T-helper 2 cell treated with Interferon-gamma antibody and Interleukin-4, amounts not matched to agents 100 ng/mL and 5 ng/mL, for 36 hours (primary cell): ENCODE data around the gene SPATA22. TPM values are rescaled to one million over a fixed set of nuclear protein-coding genes. Genes with fewer than 3 reads are reported as not detected.

Experiments used
- total RNA-seq: library from RNA; stranded (reverse); gene quantifications from 2 replicates; pipeline ENCODE4 v1.2.3, GENCODE V29; 2022

SPATA22 gene
- total RNA-seq, 1 donor from 2014 or later = not detected

Other genes starting within 250 kb of the SPATA22 start
- 0.11 TPM in 1 of 2 replicates, not detected in the other for gene OR3A1, start 173.5 kb downstream of the SPATA22 start, total RNA-seq
- gene OR3A2, start 85.5 kb downstream of the SPATA22 start, total RNA-seq = 0.39 and 1.2 TPM in 2 replicates
- not detected in 2 replicates for gene OR1E1, start 73.4 kb downstream of the SPATA22 start, total RNA-seq
- not detected in 2 replicates for gene OR3A3, start 60.4 kb downstream of the SPATA22 start, total RNA-seq
- gene OR1E2, start 38.0 kb downstream of the SPATA22 start, total RNA-seq = not detected in 2 replicates
- not detected in 2 replicates for gene ASPA, start 4.2 kb upstream of the SPATA22 start, total RNA-seq
- gene TRPV3, start 86.0 kb upstream of the SPATA22 start, total RNA-seq = 0.27 and 0.41 TPM in 2 replicates
- 5.8 and 6.3 TPM in 2 replicates for gene TRPV1, start 137.6 kb upstream of the SPATA22 start, total RNA-seq
- gene SHPK, start 164.4 kb upstream of the SPATA22 start, total RNA-seq = 12.6 and 13.3 TPM in 2 replicates
- 24.4 and 26.9 TPM in 2 replicates for gene CTNS, start 164.9 kb upstream of the SPATA22 start, total RNA-seq
- 29.4 and 30.3 TPM in 2 replicates for gene TAX1BP3, start 196.8 kb upstream of the SPATA22 start, total RNA-seq
- 44.3 and 45.3 TPM in 2 replicates for gene EMC6, start 197.0 kb upstream of the SPATA22 start, total RNA-seq
- 71.5 and 73.1 TPM in 2 replicates for gene P2RX5, start 224.3 kb upstream of the SPATA22 start, total RNA-seq